GM23248 (cell line): ENCODE results near the gene DUS2.

Experiments
- EZH2 ChIP-seq: fragments of 200-600 bp; sonication (generic); IDR thresholded peaks from 2 replicates; pipeline ENCODE4 v1.6.1; 2018; ENCODE audit warnings: antibody characterized with exemption, mild to moderate bottlenecking; ENCODE audit not compliant: insufficient read depth, poor library complexity, severe bottlenecking
- EZH2phosphoT487 ChIP-seq: fragments of 200-600 bp; sonication (generic); IDR thresholded peaks from 2 replicates; pipeline ENCODE4 v1.6.1; 2018; ENCODE audit warnings: antibody characterized with exemption, moderate library complexity, mild to moderate bottlenecking, low read depth; ENCODE audit not compliant: insufficient read depth

DNA sequence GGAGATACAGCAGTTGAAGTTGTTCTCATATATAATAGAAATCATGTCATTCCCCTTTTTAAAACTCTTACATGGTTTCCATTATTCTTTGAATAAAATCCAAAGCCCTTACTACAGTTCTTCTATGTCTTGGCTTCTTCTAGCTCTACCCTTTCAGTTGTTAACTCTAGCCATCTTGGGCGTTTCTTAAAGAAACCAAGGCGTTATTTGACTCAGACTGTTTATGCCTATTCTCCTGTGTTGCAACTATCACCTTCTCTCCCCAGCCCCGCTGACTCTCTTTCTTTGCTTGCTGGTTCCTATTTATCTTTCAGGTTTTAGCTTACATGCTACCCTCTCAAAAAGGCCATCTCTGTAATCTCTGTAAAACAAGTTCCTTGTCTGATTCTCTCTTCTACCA is 94.8 kb downstream of the DUS2 start:
- TF ChIP-seq EZH2phosphoT487 (no peak), EZH2 (no peak)
